GM21529 (cell line): ENCODE results near the gene ZNF784.

Experiments used
- ATAC-seq: cut with Tn5 transposase; IDR thresholded peaks from one replicate; pipeline ENCODE4 v1.9.1; 2021; ENCODE audit not compliant: unreplicated experiment

The ZNF784 gene

GRCh38 chr19:55624109-55625003 is at the start of gene ZNF784:
ZNF784 (minus strand) TSS chr19:55624566; CDS start chr19:55624561, 5 bp downstream.
- ATAC-seq: peak; percentile 52

- ATAC-seq: no peak
These were observed 49.5 kb upstream of the ZNF784 start for GRCh38 chr19:55673889-55674288.

- no peak for ATAC-seq
These were observed 49.1 kb upstream of the ZNF784 start for GRCh38 chr19:55673465-55673864.

DNA sequence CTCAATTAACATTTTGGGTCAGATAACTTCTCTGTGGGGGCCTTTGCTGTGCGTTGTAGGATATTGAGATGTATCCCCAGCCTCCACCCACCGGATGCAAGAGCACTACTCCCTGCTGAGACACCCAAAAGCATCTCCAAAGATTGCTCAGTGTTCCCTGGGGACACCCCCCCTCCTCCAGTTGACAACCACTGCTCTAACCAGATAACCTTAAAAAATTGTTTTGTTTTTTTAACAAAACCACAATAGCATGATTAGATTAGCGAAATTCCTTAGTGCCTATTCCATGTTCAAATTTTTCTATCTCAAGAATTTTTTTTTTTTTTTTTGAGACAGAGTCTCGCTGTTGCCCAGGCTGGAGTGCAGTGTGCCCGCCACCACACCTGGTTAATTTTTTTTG is 48.1 kb upstream of the ZNF784 start:
- no peak for ATAC-seq

DNA sequence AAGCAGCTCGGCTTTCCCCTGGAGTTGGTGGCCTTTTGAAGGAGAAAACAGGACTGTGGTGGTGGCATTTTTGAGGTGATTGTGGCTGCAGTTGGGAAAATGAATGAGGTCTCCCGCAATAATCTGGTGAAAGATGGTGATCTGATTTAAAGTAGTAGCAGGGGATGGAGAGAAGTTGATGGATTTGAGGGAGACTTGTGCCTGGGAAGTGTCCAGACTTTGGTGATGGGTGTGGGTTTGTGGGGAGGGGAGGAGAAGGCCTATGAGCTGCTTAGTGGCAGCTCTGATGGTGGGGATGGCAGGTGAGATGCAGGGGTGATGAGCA is 46.6 kb upstream of the ZNF784 start:
- no peak for ATAC-seq

- ATAC-seq: no peak
These were observed 46.1 kb upstream of the ZNF784 start for GRCh38 chr19:55670280-55671053.

DNA sequence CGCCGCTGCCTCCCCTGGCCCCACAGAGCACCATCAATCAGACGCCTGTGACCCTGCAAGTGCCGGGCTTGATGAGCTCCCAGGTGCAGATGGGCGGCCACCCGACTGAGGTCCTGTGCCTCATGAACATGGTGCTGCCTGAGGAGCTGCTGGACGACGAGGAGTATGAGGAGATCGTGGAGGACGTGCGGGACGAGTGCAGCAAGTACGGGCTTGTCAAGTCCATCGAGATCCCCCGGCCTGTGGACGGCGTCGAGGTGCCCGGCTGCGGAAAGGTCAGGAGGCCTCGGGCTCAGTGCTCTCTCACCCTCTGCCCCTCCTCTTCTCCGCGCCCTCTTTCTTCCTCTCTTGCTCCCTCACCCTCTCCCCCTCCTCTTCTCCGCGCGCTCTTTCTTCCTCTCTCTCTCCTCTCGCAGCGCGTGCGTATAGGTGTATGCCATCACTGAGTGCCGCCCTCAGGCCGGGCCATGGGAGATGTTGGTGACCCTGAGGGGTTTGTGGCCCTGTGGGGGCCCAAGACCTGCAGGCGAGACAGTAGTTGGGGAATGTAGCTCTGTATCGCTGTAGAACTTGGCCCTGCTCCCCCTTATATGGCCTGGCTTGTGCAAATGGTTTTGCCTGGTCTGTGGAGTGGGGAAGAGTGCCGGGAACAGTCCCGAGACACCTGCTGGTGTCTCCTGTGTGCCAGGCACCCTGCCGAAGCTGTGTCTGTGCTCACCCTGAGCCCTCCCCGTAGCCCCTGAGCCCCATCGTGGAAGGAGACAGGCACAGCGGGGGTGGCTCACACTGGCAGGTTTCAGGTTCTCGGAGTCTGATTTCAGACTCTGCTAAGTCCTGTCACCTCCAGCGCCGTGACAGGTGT is 45.3 kb upstream of the ZNF784 start:
- ATAC-seq: no peak

- ATAC-seq: no peak
These were observed 44.4 kb upstream of the ZNF784 start for GRCh38 chr19:55668603-55669348.

DNA sequence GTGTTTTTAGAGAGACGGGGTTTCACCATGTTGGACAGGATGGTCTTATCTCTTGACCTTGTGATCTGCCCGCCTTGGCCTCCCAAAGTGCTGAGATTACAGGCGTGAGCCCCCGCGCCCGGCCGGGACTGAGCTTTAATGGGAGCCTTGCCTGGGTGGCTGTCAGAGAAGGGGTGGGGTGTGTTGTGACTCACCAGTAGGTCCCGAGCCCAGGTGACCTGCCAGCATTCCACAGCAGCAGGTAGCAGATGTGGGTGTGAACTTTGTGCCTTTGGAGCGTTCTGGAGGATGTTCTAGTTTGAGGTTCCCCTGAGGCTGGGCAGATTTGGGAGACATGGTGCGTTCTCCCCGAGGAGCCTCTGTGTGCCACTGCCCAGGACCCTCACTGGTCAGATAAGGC is 43.6 kb upstream of the ZNF784 start:
- no peak for ATAC-seq

DNA sequence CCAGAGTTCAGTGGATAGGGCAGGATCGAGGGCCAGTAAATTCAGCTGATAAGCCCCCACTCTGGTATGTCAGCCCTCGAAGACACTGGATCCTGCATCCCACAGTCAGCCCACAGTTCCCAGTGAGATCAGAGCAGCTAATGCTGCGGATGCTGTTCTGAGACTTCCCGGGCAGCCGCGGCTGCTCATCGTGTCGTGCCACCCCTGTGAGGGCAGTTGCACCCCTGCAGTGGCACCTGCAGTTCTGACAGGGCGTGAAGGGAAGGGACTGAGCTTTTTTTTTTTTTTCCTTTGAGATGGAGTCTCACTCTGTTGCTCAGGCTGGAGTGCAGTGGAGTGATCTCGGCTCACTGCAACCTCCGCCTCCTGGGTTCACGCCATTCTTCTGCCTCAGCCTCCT is 43.1 kb upstream of the ZNF784 start:
- no peak for ATAC-seq

- ATAC-seq: no peak
These were observed 42.6 kb upstream of the ZNF784 start for GRCh38 chr19:55667006-55667381.

DNA sequence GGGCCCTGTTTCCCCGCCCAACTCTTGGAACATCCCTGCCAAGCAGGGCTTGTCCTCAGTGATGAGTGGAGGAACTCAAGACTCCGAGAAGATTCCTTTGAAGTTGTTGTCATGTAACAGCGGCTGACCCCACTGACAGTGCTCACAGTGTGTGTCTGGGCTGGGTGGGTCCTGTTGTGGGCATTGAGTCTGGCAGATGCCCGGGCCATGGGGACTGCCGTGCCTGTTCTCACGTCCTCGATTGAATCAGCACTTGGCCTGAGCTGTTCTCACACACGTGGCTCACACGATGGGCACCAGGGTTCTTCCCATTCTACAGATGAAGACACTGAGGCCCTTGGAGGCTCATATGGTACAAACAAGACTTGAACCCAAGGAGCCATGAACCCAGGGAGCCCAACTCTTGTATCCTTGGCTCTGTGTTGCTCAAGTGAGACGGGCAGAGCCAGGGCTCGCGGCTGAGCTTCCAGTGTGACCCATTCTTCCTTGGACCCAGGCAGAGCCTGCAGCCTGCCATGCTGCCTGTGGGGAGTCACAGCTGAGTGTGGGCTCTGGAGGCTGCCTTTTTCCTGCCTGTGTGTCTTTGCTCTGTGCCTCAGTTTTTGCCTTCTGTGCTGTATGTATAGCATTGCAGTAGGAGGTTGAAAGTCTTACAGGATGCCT is 42.1 kb upstream of the ZNF784 start:
- no peak for ATAC-seq

GRCh38 chr19:55663846-55664536 is 39.6 kb upstream of the ZNF784 start:
- no peak for ATAC-seq

- ATAC-seq: no peak
These were observed 37.5 kb upstream of the ZNF784 start for GRCh38 chr19:55661826-55662225.

- ATAC-seq: no peak
These were observed 36.6 kb upstream of the ZNF784 start for GRCh38 chr19:55660991-55661390.

DNA sequence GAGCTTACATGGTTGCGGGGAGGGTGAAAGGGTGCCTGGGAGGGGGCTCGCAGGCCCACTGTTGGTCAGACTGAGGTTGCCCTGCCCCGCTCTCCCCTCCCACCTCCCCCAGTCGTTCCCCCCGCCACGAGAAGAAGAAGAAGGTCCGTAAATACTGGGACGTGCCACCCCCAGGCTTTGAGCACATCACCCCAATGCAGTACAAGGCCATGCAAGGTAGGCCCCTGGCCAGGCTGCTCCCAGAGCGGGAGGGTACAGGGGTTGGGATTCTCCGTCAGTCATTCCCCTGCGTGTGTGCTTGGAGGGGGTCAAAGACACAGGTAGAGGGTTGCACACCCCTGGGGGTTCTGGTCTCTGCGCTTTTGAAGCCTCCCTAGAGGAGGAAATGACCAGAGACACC is 36.0 kb upstream of the ZNF784 start:
- no peak for ATAC-seq

- no peak for ATAC-seq
These were observed 35.5 kb upstream of the ZNF784 start for GRCh38 chr19:55659822-55660221.

GRCh38 chr19:55658846-55659459 is 34.6 kb upstream of the ZNF784 start:
- no peak for ATAC-seq
